Keratinocyte (primary cell): ENCODE measurements around the gene REL. TPM values are rescaled to one million over a fixed set of nuclear protein-coding genes. Genes with fewer than 3 reads are reported as not detected.

Experiments
- DNase-seq: peaks from one replicate; pipeline ENCODE4 v3.0.0-alpha.2; 2011; ENCODE audit warnings: low read depth, missing footprints, low spot score
- FAIRE-seq: peaks from 2 replicates; lab custom pipeline; 2011; peaks lifted over from hg19 to GRCh38; lab: Jason Lieb, UNC
- H2AFZ ChIP-seq: 2 replicates; pipeline ENCODE4 v1.6.0; 2012; ENCODE audit warnings: low read length, control low read depth, inconsistent platforms; ENCODE audit not compliant: control insufficient read depth
- H3K27ac ChIP-seq: 2 replicates; pipeline ENCODE4 v1.5.1; 2011; ENCODE audit warnings: low read length; ENCODE audit not compliant: control insufficient read depth, insufficient read depth
- H3K27me3 ChIP-seq: 3 replicates; pipeline ENCODE4 v1.6.0; 2011; ENCODE audit warnings: low read length; ENCODE audit not compliant: control insufficient read depth, insufficient read depth; ENCODE audit errors: extremely low read depth
- H3K36me3 ChIP-seq, 2 experiments: 2 replicates in 1 of 2; 3 replicates in 1 of 2; pipeline ENCODE4 v1.5.1; 2011; ENCODE audit warnings: low read length in 2 of 2, mild to moderate bottlenecking in 1 of 2; ENCODE audit not compliant: control insufficient read depth in 2 of 2, insufficient read depth in 2 of 2; ENCODE audit errors: extremely low read depth in 1 of 2
- H3K4me1 ChIP-seq: 3 replicates; pipeline ENCODE4 v1.5.1; 2011; ENCODE audit warnings: low read length; ENCODE audit not compliant: control insufficient read depth, insufficient read depth; ENCODE audit errors: extremely low read depth
- H3K4me2 ChIP-seq: 3 replicates; pipeline ENCODE4 v1.6.0; 2011; ENCODE audit warnings: low read depth, low read length; ENCODE audit not compliant: control insufficient read depth, insufficient read depth; ENCODE audit errors: extremely low read depth
- H3K4me3 ChIP-seq, 3 experiments: fragments of 200-600 bp in 1 of 3; sonication (generic) in 1 of 3; 2 replicates in 2 of 3; 3 replicates in 1 of 3; pipeline ENCODE4 v1.5.1; 2011 to 2016; ENCODE audit warnings: low read length in 3 of 3, mild to moderate bottlenecking in 3 of 3, control low read depth in 2 of 3, inconsistent platforms in 1 of 3, low read depth in 1 of 3, mixed read lengths in 1 of 3, mixed run types in 1 of 3, moderate library complexity in 1 of 3; ENCODE audit not compliant: control insufficient read depth in 2 of 3, insufficient read depth in 2 of 3; ENCODE audit errors: extremely low read depth in 1 of 3
- H3K79me2 ChIP-seq: 2 replicates; pipeline ENCODE4 v1.6.0; 2012; ENCODE audit warnings: low read length; ENCODE audit not compliant: control insufficient read depth, insufficient read depth
- H3K9ac ChIP-seq: 3 replicates; pipeline ENCODE4 v1.6.0; 2011; ENCODE audit warnings: low read length; ENCODE audit not compliant: control insufficient read depth, insufficient read depth; ENCODE audit errors: extremely low read depth
- H3K9me1 ChIP-seq: 3 replicates; pipeline ENCODE4 v1.6.0; 2011; ENCODE audit warnings: low read length; ENCODE audit not compliant: control insufficient read depth, insufficient read depth; ENCODE audit errors: extremely low read depth
- H3K9me3 ChIP-seq: 2 replicates; pipeline ENCODE4 v1.5.1; 2012; ENCODE audit warnings: low read depth, low read length; ENCODE audit not compliant: control insufficient read depth
- H4K20me1 ChIP-seq: 3 replicates; pipeline ENCODE4 v1.6.0; 2011; ENCODE audit warnings: low read length; ENCODE audit not compliant: control insufficient read depth, insufficient read depth; ENCODE audit errors: extremely low read depth
- CTCF ChIP-seq, 3 experiments: IDR thresholded peaks in 1 of 3; conservative IDR thresholded peaks in 1 of 3; optimal IDR thresholded peaks in 1 of 3; 2 replicates in 2 of 3; 3 replicates in 1 of 3; pipeline versions ENCODE3 to v1.5.1; 2011; ENCODE audit warnings: low read length in 3 of 3, mild to moderate bottlenecking in 3 of 3, moderate library complexity in 2 of 3, control low read depth in 1 of 3, inconsistent platforms in 1 of 3; ENCODE audit not compliant: insufficient read depth in 2 of 3; ENCODE audit errors: extremely low read depth in 1 of 3
- EZH2 ChIP-seq: IDR thresholded peaks from one replicate; pipeline ENCODE4 v1.6.1; 2012; ENCODE audit warnings: inconsistent platforms, mild to moderate bottlenecking, low read length, moderate library complexity
- dilution Hi-C: fragments of 300-500 bp; cut with MboI; formaldehyde crosslinking; loops from one replicate; pipeline ENCODE4 v1.7.0; 2020; ENCODE audit warnings: low sequenced_read_pairs; ENCODE audit not compliant: extremely low pct_ligation_motif_present
- polyA plus RNA-seq, 5 experiments: library from polyadenylated mRNA; depleted of rRNA in 3 of 5; stranded (reverse) in 3 of 5; stranded (forward) in 1 of 5; unstranded in 1 of 5; fragments of >200 nt; gene quantifications; 1 replicate in 1 of 5; 2 replicates in 3 of 5; 3 replicates in 1 of 5; pipeline versions ENCODE4 v1.2.1 to v1.2.3, GENCODE V29; 2011 to 2012; ENCODE audit warnings: missing spikeins in 2 of 5, low read depth in 1 of 5, low replicate concordance in 1 of 5

REL gene
- polyA plus RNA-seq, 1 donor (not counting 4 experiments of a cell fraction or from before 2014, with no cell fraction given) = 9.0 TPM

GRCh38 chr2:60898567-60898966 is 17.2 kb downstream of the REL start:
- Histone ChIP-seq H4K20me1 (no peaks in the 10 kb centered on the region), H3K27me3 (no peaks in the 10 kb centered on the region), H3K4me1 (no peaks in the 10 kb centered on the region), H3K9me1 (no peaks in the 10 kb centered on the region), H3K9me3 (no peaks in the 10 kb centered on the region), H3K36me3 (peaks cover 10 to 16% of the 10 kb centered on the region in 2 experiments), H3K4me2 (no peak overlapping the region), H3K9ac (no peak overlapping the region), H3K4me3 (no peak overlapping the region), H3K79me2 (no peaks in the 10 kb centered on the region), H3K27ac (no peak overlapping the region), H2AFZ (no peak overlapping the region)
- DNase-seq = no peak
- FAIRE-seq = no peak
- dilution Hi-C loops = no loop called here
- TF ChIP-seq CTCF (optimal IDR thresholded peaks at IDR 0.05 in 1 of 3, IDR thresholded peaks at IDR 0.05 in 1 of 3, conservative IDR thresholded peaks at IDR 0.05 in 1 of 3; ENCODE audit: extremely low read depth in 1 of 3, insufficient read depth in 2 of 3, low read length in 3 of 3) (no peak), EZH2 (no peak)

- DNase-seq (no peak), FAIRE-seq (no peak)
- H3K36me3 ChIP-seq = peaks cover 10 to 16% of the 10 kb centered on the region in 2 experiments
Measured at GRCh38 chr2:60899230-60899891, 18.0 kb downstream of the REL start.

More at GRCh38 chr2:60899230-60899891, 18.0 kb downstream of the REL start:
- H3K79me2 ChIP-seq = no peaks in the 10 kb centered on the region
- no peak overlapping the region for H2AFZ ChIP-seq
- no peak overlapping the region for H3K4me3 ChIP-seq
- H3K27me3 ChIP-seq = no peaks in the 10 kb centered on the region
- no peak overlapping the region for H3K4me2 ChIP-seq
- dilution Hi-C loops = no loop called here
- no peaks in the 10 kb centered on the region for H3K4me1 ChIP-seq
- no peak for TF ChIP-seq CTCF (optimal IDR thresholded peaks at IDR 0.05 in 1 of 3, IDR thresholded peaks at IDR 0.05 in 1 of 3, conservative IDR thresholded peaks at IDR 0.05 in 1 of 3; ENCODE audit: extremely low read depth in 1 of 3, insufficient read depth in 2 of 3, low read length in 3 of 3)
- no peak overlapping the region for H3K9ac ChIP-seq
- H3K9me3 ChIP-seq = no peaks in the 10 kb centered on the region
- no peaks in the 10 kb centered on the region for H3K9me1 ChIP-seq
- no peak overlapping the region for H3K27ac ChIP-seq
- H4K20me1 ChIP-seq = no peaks in the 10 kb centered on the region
